GM19025 (cell line): ENCODE measurements around the gene BMF.
"Not testable (repeated sequence)": the region's sequence is repeated elsewhere in the genome, so short reads cannot be mapped to it uniquely, and the experiment has no call there.

Experiments used
- ATAC-seq: cut with Tn5 transposase; IDR thresholded peaks from one replicate; pipeline ENCODE4 v1.9.1; 2021; ENCODE audit warnings: mild to moderate bottlenecking, low read depth, moderate library complexity; ENCODE audit not compliant: unreplicated experiment

Gene BMF

GRCh38 chr15:40128766-40129660 is 20.3 kb upstream of the BMF start:
- no peak for ATAC-seq

GRCh38 chr15:40125950-40126349 is 17.3 kb upstream of the BMF start:
- no peak for ATAC-seq

- ATAC-seq = not testable (repeated sequence)
Measured at GRCh38 chr15:40124807-40125285, 16.2 kb upstream of the BMF start.

GRCh38 chr15:40124333-40124732 is 15.7 kb upstream of the BMF start:
- ATAC-seq = not testable (repeated sequence)

- ATAC-seq = not testable (repeated sequence)
Measured at GRCh38 chr15:40123863-40124262, 15.2 kb upstream of the BMF start.

- ATAC-seq = not testable (repeated sequence)
Measured at GRCh38 chr15:40122989-40123388, 14.3 kb upstream of the BMF start.

GRCh38 chr15:40121911-40122638 is 13.4 kb upstream of the BMF start:
- ATAC-seq = no peak

DNA sequence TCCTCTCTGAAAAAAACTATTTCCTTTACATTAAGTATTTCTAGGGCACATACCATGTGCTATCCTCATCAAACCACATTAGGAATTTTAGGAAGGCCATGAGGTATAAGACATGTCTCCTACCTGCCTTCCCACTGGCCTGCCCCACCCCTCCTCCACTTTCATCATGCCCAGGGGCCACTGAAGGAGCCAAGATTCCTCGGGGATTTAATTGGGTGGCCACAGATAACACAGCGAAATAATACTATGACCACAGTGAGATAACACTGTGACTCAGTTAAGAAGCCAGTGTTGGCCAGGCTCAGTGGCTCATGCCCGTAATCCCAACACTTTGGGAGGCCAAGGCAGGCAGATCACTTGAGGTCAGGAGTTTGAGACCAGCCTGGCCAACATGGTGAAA is 9.8 kb upstream of the BMF start:
- no peak for ATAC-seq

GRCh38 chr15:40115670-40116093 is 7.0 kb upstream of the BMF start:
- ATAC-seq = peak; percentile 94

- not testable (repeated sequence) for ATAC-seq
Measured at GRCh38 chr15:40115106-40115505, 6.4 kb upstream of the BMF start.

- ATAC-seq = no peak
Measured at GRCh38 chr15:40114218-40114617, 5.5 kb upstream of the BMF start.

DNA sequence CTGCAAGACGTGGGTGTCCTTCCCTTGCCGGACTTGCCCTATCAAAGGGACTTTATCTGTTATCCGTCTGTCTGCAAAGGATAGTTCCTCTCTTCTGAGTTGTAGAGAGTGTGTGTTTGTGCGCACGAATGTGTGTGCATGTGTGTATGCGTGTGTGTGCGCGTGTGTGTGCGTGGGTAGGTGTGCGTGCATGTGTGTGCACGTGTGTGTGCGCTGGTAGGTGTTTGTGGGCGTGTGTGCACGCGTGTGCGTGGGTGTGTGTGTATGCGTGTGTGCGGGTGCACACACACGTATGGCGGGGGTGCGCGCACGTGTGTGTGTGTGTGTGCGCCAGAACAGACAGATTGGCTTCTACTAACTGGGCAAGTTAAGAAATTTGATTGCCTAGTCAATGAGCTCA is 4.1 kb upstream of the BMF start:
- no peak for ATAC-seq

DNA sequence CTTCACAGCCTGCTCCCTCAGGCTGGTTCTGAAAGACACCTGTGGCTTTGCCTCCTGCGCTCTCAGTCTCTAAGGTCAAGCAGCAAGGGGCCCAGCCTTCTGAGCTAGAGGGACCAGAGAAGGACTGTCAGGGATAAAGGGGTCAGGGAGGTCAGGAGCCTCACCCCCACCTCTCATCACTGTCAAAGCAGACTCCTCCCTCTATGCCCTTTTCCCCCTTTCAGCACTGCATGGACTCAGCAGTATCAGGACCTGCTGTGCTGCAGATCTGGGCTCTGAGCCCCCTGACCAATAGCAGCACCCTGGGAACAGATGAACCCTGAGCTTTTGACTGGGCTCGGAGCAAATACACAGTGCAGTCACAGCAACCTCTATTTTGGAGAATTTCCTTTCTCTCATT is 3.2 kb upstream of the BMF start:
- no peak for ATAC-seq

- no peak for ATAC-seq
Measured at GRCh38 chr15:40110866-40111550, 2.3 kb upstream of the BMF start.

DNA sequence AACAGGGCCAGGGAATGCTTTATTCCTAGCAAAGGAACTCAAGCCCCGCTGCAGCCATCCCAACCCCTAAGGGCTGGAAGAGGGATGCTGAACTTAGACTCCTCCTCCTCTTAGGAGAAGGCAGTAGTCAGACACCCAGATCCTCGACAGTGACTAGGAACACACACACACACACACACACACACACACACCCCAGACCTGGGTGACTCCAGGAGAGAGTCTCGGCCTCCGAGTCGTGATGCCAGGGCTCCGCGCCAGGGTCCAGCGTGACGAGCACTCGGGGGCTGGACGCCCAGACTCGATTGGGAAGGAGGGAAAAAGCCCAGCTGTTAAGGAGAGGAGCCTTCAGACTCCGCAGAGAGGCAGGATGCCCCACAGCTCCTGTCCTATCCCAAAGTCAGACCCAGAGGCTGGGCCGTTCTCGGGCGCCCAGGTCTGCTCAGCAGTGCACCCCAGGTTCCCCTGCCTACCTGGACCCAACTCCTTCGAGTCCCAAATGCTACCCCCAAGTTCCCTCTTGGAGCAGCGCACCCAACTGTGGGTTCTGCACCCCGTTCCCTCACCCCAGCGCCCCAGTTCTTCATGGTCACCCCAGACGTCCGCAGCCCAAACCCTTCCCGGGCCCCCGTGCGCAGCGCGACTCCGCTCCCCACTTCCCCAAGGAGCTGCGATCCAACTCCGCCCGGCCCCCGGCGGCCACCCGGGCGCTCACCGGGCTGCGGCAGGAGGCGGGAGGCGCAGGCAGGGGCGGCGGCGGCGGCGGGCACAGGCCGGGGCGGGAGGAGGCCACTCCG is 421 bp downstream of the BMF start:
- peak; percentile 7 for ATAC-seq

DNA sequence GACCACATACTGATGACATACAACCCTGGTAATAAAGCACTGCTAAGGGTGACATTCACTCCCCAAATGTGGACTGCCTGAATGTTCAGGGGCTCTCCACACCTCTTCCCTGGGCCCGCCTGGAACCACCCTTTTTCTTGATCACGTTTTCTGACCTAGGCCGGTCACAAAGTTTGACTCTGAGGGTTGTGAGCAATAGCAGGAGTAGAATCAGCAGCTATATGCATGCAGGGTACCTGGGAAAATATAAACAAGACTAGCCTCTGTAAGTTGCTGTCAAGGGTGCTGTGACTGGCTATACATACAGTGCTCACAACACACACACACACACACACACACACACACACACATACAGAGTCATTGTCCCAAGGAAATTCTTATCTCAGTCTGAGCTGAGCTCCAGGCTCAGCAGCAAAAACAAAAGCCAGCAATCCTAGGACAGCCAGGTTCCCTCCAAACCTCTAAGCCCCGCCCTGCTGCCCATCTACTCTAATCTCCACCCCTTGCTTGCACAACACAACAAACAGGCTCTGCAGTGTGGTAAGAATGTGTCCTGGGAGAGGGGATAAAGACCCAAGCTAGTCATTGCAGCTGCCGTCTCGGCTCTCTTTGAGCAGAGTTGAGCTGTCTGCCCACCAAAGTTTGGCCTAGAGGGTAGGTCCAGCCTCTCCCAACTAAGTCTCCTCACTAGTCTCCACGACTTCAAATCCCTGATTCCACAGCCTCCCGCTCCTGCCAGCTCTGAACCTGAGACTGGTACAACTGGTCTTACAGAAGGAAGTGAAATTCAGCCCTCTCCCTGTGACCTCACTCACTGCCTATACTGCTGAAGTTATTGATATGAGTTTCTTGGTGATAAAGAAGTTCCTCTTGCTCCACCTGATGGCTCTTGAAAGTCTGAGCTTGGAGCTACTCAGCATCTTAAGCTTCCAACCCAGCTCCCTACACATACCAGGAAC is 2.2 kb downstream of the BMF start:
- peak; percentile 33 for ATAC-seq

DNA sequence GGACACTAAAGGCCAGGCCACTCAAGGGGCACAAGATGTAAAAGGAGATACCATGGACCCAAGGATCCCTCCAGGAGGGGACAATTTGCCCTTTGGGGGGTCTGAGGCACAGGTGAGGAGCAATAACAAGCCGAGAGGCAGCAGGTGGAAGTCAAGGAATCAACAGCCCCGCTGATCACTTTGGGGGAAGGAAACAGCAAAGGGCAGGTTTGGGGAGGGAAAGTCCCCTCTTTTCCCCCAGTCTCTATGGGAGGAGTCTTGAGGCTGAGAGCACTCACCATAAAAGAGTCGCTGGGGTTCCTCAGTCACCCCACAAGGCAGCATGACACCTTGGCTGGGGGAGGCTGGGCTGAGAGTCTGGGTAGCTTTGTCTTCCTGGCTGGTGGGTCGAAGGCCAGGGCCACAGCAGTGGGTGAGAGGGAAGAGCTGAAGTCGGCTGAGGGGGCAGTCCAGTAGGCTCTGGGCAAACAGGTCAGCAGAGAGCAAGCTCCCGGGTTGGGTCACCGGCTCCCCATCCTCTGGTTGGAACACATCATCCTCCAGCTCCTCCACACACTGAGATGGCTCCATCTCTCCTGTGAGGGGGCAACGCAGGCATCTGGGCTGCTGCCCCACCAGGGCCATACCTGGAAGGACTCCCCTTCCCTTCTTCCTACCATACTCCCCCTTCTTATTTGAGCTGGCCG is 3.0 kb downstream of the BMF start:
- ATAC-seq = peak; percentile 22

- peak; percentile 23 for ATAC-seq
Measured at GRCh38 chr15:40104865-40105516, 3.7 kb downstream of the BMF start.
